KMS-11 (cell line): ENCODE data around the gene EFNA3.
A peak's percentile ranks its signal among the peaks of the same experiment; 100 is the strongest.

Source experiments
- H2AFZ ChIP-seq: fragments of 200-600 bp; sonication (generic); 2 replicates; pipeline ENCODE4 v1.6.1; 2016; ENCODE audit warnings: antibody characterized with exemption, mixed run types, low read depth
- H3K27ac ChIP-seq: fragments of 200-600 bp; sonication (generic); 2 replicates; pipeline ENCODE4 v1.6.1; 2016; ENCODE audit warnings: mild to moderate bottlenecking, mixed run types
- H3K27me3 ChIP-seq: fragments of 200-600 bp; sonication (generic); 2 replicates; pipeline ENCODE4 v1.6.1; 2017; ENCODE audit warnings: mild to moderate bottlenecking, low read depth, mixed run types, moderate library complexity; ENCODE audit not compliant: insufficient read depth
- H3K36me3 ChIP-seq: fragments of 200-600 bp; sonication (generic); 2 replicates; pipeline ENCODE4 v1.6.1; 2017; ENCODE audit warnings: mild to moderate bottlenecking, mixed run types; ENCODE audit not compliant: insufficient read depth
- H3K4me1 ChIP-seq: fragments of 200-600 bp; sonication (generic); 2 replicates; pipeline ENCODE4 v1.6.1; 2016; ENCODE audit warnings: mild to moderate bottlenecking, low read depth, mixed run types; ENCODE audit not compliant: poor library complexity, severe bottlenecking
- H3K4me2 ChIP-seq: fragments of 200-600 bp; sonication (generic); 2 replicates; pipeline ENCODE4 v1.7.0; 2016; ENCODE audit warnings: mild to moderate bottlenecking, mixed run types
- H3K4me3 ChIP-seq: fragments of 200-600 bp; sonication (generic); IDR thresholded peaks from 2 replicates; pipeline ENCODE4 v1.6.1; 2017; ENCODE audit warnings: low read depth, low read length, mixed read lengths; ENCODE audit not compliant: insufficient read depth
- H3K79me2 ChIP-seq: fragments of 200-600 bp; sonication (generic); 2 replicates; pipeline ENCODE4 v1.6.1; 2016; ENCODE audit warnings: low read depth, mixed run types; ENCODE audit not compliant: insufficient read depth
- H3K9ac ChIP-seq: fragments of 200-600 bp; sonication (generic); 2 replicates; pipeline ENCODE4 v1.6.1; 2016; ENCODE audit warnings: mild to moderate bottlenecking, mixed run types
- H4K20me1 ChIP-seq: fragments of 200-600 bp; sonication (generic); 2 replicates; pipeline ENCODE4 v1.6.1; 2016; ENCODE audit warnings: mild to moderate bottlenecking, mixed run types; ENCODE audit not compliant: insufficient read depth
- TF ChIP-seq, protein P1 (sequence below): fragments of 200-600 bp; sonication (generic); conservative IDR thresholded peaks from 2 replicates; pipeline ENCODE4 v1.6.1; 2017; ENCODE audit warnings: low read depth, mild to moderate bottlenecking, antibody characterized with exemption, low read length, moderate library complexity, mixed read lengths

EFNA3 gene

DNA sequence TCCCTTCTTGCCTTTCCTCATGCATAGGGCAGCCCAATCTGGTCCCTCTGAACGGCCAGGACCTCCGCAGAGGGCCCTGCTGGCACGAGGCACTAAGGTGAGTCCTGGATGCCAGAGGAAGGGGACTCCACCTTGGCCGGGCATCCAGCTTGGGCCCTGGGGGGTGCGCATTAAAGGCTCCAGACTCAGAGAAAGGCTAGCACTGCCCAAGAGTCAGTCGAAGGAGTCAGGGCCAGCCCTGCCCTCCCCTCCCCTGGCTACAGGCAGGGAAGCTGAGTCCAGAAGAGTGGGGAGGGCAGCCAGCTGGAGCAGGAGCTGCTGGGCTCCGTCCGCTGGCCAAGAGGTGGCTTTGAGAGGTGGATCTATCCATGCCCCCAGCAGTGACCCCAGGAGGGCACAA, 17.9 kb upstream of the EFNA3 start:
- H3K79me2 ChIP-seq, result no peaks in the 10 kb centered on the region
- TF ChIP-seq, protein P1, sequence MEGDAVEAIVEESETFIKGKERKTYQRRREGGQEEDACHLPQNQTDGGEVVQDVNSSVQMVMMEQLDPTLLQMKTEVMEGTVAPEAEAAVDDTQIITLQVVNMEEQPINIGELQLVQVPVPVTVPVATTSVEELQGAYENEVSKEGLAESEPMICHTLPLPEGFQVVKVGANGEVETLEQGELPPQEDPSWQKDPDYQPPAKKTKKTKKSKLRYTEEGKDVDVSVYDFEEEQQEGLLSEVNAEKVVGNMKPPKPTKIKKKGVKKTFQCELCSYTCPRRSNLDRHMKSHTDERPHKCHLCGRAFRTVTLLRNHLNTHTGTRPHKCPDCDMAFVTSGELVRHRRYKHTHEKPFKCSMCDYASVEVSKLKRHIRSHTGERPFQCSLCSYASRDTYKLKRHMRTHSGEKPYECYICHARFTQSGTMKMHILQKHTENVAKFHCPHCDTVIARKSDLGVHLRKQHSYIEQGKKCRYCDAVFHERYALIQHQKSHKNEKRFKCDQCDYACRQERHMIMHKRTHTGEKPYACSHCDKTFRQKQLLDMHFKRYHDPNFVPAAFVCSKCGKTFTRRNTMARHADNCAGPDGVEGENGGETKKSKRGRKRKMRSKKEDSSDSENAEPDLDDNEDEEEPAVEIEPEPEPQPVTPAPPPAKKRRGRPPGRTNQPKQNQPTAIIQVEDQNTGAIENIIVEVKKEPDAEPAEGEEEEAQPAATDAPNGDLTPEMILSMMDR, result no peak
- H2AFZ ChIP-seq, result no peak overlapping the region
- peaks cover 54% of the 10 kb centered on the region for H3K4me1 ChIP-seq
- no peaks in the 10 kb centered on the region; the same call in 1 of the 2 replicates for H3K36me3 ChIP-seq
- H3K27me3 ChIP-seq, result no peaks in the 10 kb centered on the region
- H3K27ac ChIP-seq, result no peak overlapping the region
- no peaks in the 10 kb centered on the region for H4K20me1 ChIP-seq
- no peak overlapping the region for H3K4me3 ChIP-seq
- H3K4me2 ChIP-seq, result no peak overlapping the region
- no peak overlapping the region for H3K9ac ChIP-seq

DNA sequence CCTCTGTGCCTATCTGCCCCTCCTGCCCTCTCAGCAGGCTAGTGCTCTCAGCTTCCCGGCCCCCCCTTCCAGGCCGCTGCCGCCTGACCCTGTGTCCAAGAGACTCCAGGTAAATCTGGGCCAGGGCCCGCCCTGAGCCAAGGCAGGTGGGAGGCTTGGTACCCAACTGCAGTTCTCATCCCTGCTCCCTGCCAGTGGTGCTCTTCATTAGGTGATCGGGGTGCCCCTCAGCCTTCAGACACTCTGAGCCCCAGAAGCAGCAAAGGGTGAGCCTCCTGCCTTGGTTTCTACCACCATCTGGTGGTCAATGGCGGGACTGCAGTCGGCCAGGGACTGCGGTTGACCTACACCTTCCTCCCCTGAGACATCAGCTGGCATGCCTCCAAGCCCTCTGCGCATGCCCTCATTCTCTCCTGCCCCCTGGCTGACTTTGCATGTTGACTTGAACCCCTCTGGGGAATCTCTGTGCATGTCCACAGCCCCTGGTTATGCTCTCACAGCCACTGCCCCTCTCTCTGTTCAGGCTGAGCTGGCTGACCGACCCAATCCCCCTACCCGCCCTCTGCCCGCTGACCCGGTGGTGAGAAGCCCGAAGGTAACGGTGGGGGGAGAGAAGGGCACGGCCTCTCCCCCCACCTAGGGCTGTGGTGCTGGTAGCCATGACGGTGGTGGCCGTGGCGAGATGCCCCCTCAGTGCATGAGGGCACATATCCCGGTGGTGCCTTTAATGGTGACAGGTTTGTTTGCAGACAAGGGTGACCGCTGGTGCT, 17.1 kb upstream of the EFNA3 start:
- peak overlapping the region; percentile 17; the same call in 1 of the 2 replicates for H3K9ac ChIP-seq
- H3K4me3 ChIP-seq, result peak overlapping the region; percentile 98
- peaks cover 50% of the 10 kb centered on the region for H3K4me1 ChIP-seq
- TF ChIP-seq, protein P1, result peak; percentile 100
- peak overlapping the region; percentile 84 for H2AFZ ChIP-seq
- H3K27me3 ChIP-seq, result no peaks in the 10 kb centered on the region
- no peaks in the 10 kb centered on the region for H3K79me2 ChIP-seq
- no peaks in the 10 kb centered on the region for H4K20me1 ChIP-seq
- peak overlapping the region; percentile 99 for H3K4me2 ChIP-seq
- H3K27ac ChIP-seq, result peak overlapping the region; percentile 17
- no peaks in the 10 kb centered on the region; the same call in 1 of the 2 replicates for H3K36me3 ChIP-seq

DNA sequence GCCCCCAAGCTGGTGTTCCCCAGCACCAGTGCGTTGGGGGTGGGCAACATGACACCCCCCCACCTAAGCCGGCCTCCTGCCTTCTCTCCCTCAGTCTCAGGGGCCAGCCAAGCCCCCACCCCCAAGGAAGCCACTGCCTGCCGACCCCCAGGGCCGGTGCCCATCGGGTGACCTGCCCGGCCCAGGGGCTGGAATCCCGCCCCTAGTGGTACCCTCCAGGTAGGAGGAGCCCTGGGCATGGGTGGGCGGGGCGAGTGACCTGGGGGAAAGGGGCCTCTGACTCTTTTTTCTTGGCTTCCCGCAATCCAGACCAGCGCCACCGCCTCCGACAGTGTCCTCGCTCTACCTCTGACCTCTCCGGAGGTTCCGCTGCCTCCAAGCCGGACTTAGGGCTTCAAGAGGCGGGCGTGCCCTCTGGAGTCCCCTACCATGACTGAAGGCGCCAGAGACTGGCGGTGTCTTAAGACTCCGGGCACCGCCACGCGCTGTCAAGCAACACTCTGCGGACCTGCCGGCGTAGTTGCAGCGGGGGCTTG, 16.4 kb upstream of the EFNA3 start:
- peak overlapping the region; percentile 98 for H3K4me3 ChIP-seq
- H3K4me1 ChIP-seq, result peaks cover 44% of the 10 kb centered on the region
- no peaks in the 10 kb centered on the region for H3K79me2 ChIP-seq
- H3K27ac ChIP-seq, result peak overlapping the region; percentile 17; the same call in 1 of the 2 replicates
- H3K4me2 ChIP-seq, result peak overlapping the region; percentile 99
- TF ChIP-seq, protein P1, result no peak
- H3K36me3 ChIP-seq, result no peaks in the 10 kb centered on the region; the same call in 1 of the 2 replicates
- no peaks in the 10 kb centered on the region for H4K20me1 ChIP-seq
- H3K9ac ChIP-seq, result peak overlapping the region; percentile 17; the same call in 1 of the 2 replicates
- peak overlapping the region; percentile 84 for H2AFZ ChIP-seq
- H3K27me3 ChIP-seq, result no peaks in the 10 kb centered on the region

DNA sequence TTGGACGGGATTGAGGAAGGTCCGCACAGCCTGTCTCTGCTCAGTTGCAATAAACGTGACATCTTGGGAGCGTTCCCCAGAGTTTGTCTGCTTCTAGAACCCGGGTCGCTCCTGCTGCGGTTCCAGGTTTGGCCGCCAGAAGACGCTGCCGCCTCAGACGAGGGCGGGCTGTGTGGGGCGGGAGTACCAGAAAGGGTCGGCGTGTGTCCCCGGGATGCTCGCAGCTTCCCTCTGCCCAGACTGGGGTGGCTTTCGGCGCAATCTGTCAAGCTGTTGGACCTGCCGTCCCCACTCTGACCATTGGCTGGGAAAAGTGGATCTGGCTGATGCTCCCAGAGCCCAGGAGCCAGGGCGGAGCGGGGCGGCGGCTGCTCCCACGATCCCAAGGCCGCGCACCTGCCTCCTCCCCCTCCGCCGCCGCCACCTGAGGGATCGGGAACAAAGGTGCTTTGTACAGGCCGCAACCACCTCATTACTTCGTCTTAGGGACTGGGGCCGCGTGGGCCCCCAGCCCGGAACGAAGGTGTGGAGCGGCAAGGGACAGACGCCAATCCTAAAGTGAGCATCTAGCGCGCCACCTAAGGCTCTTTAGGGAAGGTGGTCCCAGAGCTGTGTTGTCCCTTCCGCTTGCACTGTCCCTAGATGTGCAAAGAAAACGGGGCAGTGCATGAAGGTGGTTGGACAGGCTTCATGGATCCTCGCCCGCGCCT, 15.8 kb upstream of the EFNA3 start:
- Histone ChIP-seq H3K4me3 (peak overlapping the region; percentile 98), H3K4me2 (peak overlapping the region; percentile 99), H2AFZ (peak overlapping the region; percentile 84), H3K9ac (peak overlapping the region; percentile 17; the same call in 1 of the 2 replicates), H3K4me1 (peaks cover 37% of the 10 kb centered on the region), H3K27ac (peak overlapping the region; percentile 9; the same call in 1 of the 2 replicates), H3K79me2 (no peaks in the 10 kb centered on the region), H3K27me3 (no peaks in the 10 kb centered on the region), H3K36me3 (no peaks in the 10 kb centered on the region; the same call in 1 of the 2 replicates), H4K20me1 (no peaks in the 10 kb centered on the region)
- TF ChIP-seq, protein P1, result peak; percentile 90
